PC-3 (cell line): Measurements from ENCODE around the gene RXFP1. TPM values are rescaled to one million over a fixed set of nuclear protein-coding genes. Genes with fewer than 3 reads are reported as not detected.
A peak's percentile ranks its signal among the peaks of the same experiment; 100 is the strongest.

ENCODE experiments used
- ATAC-seq: fragments of 200-7000 bp; cut with Tn5 transposase; 2 replicates; pipeline ENCODE4 v1.9.1; 2020; ENCODE audit warnings: mild to moderate bottlenecking, moderate library complexity
- BruUV-seq: library from RNA; stranded (reverse); fragments of 400-500 nt; replicated peaks from 2 replicates; lab custom pipeline; 2021; lab: Mats Ljungman, UMichigan
- CTCF ChIA-PET: fragments of 300-600 bp; sonication (Branson Sonifier 250); formaldehyde crosslinking; loops from one replicate; lab custom pipeline; 2022; ENCODE audit warnings: antibody characterized with exemption; lab: Charles Lee
- POLR2A ChIA-PET: fragments of 300-600 bp; sonication (Branson Sonifier 250); formaldehyde crosslinking; loops from one replicate; lab custom pipeline; 2022; ENCODE audit warnings: antibody characterized with exemption; ENCODE audit not compliant: unreplicated experiment; lab: Charles Lee
- DNase-seq: peaks from one replicate; pipeline ENCODE4 v3.0.0-alpha.2; 2015
- H2AFZ ChIP-seq: fragments of 300-600 bp; sonication (generic); 2 replicates; pipeline ENCODE4 v1.6.0; 2016; ENCODE audit warnings: antibody characterized with exemption, low read length
- H3F3A ChIP-seq: fragments of 300-600 bp; sonication (generic); one replicate; pipeline ENCODE4 v1.6.0; 2017; ENCODE audit warnings: antibody characterized with exemption, low read length, control low read depth, mild to moderate bottlenecking; ENCODE audit not compliant: unreplicated experiment
- H3K27ac ChIP-seq: fragments of 300-600 bp; sonication (generic); 2 replicates; pipeline ENCODE4 v1.5.1; 2016; ENCODE audit warnings: mild to moderate bottlenecking, low read length
- H3K27me3 ChIP-seq: fragments of 300-600 bp; sonication (generic); 2 replicates; pipeline ENCODE4 v1.6.1; 2016; ENCODE audit warnings: low read length, mixed read lengths
- H3K36me3 ChIP-seq: fragments of 300-600 bp; sonication (generic); 2 replicates; pipeline ENCODE4 v1.6.1; 2016; ENCODE audit warnings: low read depth, mixed run types, low read length, mixed read lengths
- H3K4me1 ChIP-seq: fragments of 300-600 bp; sonication (generic); 2 replicates; pipeline ENCODE4 v1.5.1; 2016; ENCODE audit warnings: low read length; ENCODE audit not compliant: insufficient read depth
- H3K4me2 ChIP-seq: fragments of 300-600 bp; sonication (generic); 2 replicates; pipeline ENCODE4 v1.6.0; 2016; ENCODE audit warnings: low read length
- H3K4me3 ChIP-seq: fragments of 300-600 bp; sonication (generic); 2 replicates; pipeline ENCODE4 v1.5.1; 2016; ENCODE audit warnings: mild to moderate bottlenecking, low read length, mixed read lengths
- H3K79me2 ChIP-seq: fragments of 300-600 bp; sonication (generic); 2 replicates; pipeline ENCODE4 v1.6.1; 2017; ENCODE audit warnings: low read length, mixed read lengths
- H3K9ac ChIP-seq: fragments of 300-600 bp; sonication (generic); 2 replicates; pipeline ENCODE4 v1.6.0; 2016; ENCODE audit warnings: mild to moderate bottlenecking, low read length
- H3K9me2 ChIP-seq: fragments of 300-600 bp; sonication (generic); replicated peaks from 2 replicates; pipeline ENCODE4 v1.6.1; 2016; ENCODE audit warnings: mixed run types, low read length, mixed read lengths
- H3K9me3 ChIP-seq: fragments of 300-600 bp; sonication (generic); 2 replicates; pipeline ENCODE4 v1.6.1; 2016; ENCODE audit warnings: low read length, mixed read lengths
- H4K20me1 ChIP-seq: fragments of 300-600 bp; sonication (generic); 2 replicates; pipeline ENCODE4 v1.6.1; 2016; ENCODE audit warnings: low read length, mixed read lengths
- EZH2 ChIP-seq: fragments of 300-600 bp; sonication (generic); IDR thresholded peaks from one replicate; pipeline ENCODE4 v1.6.1; 2017; ENCODE audit warnings: antibody characterized with exemption, mild to moderate bottlenecking, low read length; ENCODE audit not compliant: unreplicated experiment
- EZH2phosphoT487 ChIP-seq: fragments of 300-600 bp; sonication (generic); IDR thresholded peaks from 2 replicates; pipeline ENCODE4 v1.6.1; 2018; ENCODE audit warnings: mild to moderate bottlenecking, antibody characterized with exemption, low read length, borderline replicate concordance
- intact Hi-C: fragments of 100-400 bp; cut with micrococcal nuclease; formaldehyde crosslinking; loops from 2 replicates; pipeline ENCODE4 v1.9.0; 2023
- total RNA-seq: library from RNA; depleted of rRNA; stranded (reverse); fragments of >200 nt; gene quantifications from 2 replicates; pipeline ENCODE4 v1.2.3, GENCODE V29; 2014
- TF ChIP-seq, protein P1 (sequence below): fragments of 300-600 bp; sonication (generic); conservative IDR thresholded peaks from 2 replicates; pipeline ENCODE4 v1.5.1; 2017; ENCODE audit warnings: antibody characterized with exemption, low read depth, mild to moderate bottlenecking, low read length

Gene RXFP1
- total RNA-seq, 1 experiment from 2014 or later, result not detected

DNA sequence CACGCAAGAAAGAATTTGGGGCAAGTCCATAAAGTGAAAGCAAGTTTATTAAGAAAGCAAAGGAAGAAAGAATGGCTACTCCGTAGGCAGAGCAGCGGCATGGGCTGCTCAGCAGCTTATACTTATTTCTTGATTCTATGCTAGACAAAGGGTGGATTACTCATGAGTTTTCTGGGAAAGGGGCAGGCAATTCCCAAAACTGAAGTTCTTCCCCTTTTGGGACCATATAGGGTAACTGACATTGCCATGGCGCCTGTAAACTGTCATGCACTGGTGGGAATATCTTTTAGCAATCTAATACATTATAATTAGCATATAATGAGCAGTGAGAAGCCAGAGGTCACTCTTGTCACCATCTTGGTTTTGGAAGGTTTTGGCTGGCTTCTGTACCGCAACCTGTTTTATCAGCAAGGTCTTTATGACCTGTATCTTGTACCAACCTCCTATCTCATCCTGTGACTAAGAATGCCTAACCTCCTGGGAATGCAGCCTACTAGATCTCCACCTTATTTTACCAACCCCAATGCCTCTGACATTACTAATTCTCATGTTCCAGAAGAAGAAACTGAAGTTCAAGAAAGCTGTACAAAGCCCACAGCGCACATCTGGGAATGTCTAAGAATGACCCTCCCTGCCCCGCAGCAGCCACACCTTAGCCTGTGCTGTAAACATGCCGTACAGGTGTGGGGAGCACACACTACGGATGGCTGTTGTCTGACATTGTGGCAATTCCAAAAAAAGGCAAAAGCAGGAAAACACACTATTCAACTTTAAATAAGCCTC, 18.6 kb downstream of the RXFP1 start:
- Histone ChIP-seq H4K20me1 (no peaks in the 10 kb centered on the region), H3K27me3 (no peaks in the 10 kb centered on the region), H3K4me3 (no peak overlapping the region), H3K36me3 (no peaks in the 10 kb centered on the region), H3K4me2 (peak overlapping the region; percentile 54), H3K79me2 (no peaks in the 10 kb centered on the region), H3K9me2 (no peaks in the 10 kb centered on the region), H3F3A (peaks cover 7% of the 10 kb centered on the region), H3K4me1 (peaks cover 44% of the 10 kb centered on the region), H3K27ac (peak overlapping the region; percentile 83), H3K9me3 (no peaks in the 10 kb centered on the region), H2AFZ (peak overlapping the region; percentile 44; the same call in 1 of the 2 replicates), H3K9ac (peak overlapping the region; percentile 58)
- ChIA-PET POLR2A (no interaction called here), CTCF (no interaction called here)
- peak; percentile 72 for ATAC-seq
- BruUV-seq, result no TSS peak
- TF ChIP-seq EZH2 (no peak), EZH2phosphoT487 (no peak)
- TF ChIP-seq, protein P1, sequence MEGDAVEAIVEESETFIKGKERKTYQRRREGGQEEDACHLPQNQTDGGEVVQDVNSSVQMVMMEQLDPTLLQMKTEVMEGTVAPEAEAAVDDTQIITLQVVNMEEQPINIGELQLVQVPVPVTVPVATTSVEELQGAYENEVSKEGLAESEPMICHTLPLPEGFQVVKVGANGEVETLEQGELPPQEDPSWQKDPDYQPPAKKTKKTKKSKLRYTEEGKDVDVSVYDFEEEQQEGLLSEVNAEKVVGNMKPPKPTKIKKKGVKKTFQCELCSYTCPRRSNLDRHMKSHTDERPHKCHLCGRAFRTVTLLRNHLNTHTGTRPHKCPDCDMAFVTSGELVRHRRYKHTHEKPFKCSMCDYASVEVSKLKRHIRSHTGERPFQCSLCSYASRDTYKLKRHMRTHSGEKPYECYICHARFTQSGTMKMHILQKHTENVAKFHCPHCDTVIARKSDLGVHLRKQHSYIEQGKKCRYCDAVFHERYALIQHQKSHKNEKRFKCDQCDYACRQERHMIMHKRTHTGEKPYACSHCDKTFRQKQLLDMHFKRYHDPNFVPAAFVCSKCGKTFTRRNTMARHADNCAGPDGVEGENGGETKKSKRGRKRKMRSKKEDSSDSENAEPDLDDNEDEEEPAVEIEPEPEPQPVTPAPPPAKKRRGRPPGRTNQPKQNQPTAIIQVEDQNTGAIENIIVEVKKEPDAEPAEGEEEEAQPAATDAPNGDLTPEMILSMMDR, result no peak
- intact Hi-C loops, result no loop called here
- DNase-seq, result peak; percentile 76

DNA sequence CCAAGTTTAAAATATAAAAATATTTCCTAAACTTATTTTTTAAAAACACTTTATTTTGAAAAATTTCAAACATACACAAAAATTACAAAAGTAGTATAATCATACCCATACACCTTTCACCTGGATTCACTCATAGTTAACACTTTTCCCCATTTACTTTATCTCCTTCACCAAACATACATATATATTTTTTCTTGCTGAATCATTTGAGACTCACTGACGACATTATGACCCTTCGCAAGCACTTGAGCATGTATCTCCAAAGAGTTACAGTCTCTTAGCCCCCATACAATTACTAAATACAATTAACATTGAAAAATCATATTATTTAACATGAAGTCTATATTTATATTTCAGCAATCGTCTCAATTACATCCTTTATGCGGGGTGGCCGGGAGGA, 19.8 kb downstream of the RXFP1 start:
- Histone ChIP-seq H3K9me3 (no peaks in the 10 kb centered on the region), H3K4me1 (peaks cover 40% of the 10 kb centered on the region), H3F3A (peaks cover 7% of the 10 kb centered on the region), H3K79me2 (no peaks in the 10 kb centered on the region), H3K36me3 (no peaks in the 10 kb centered on the region), H3K4me2 (0 out of 2 replicates have a peak overlapping the region, but pooled peaks have one; percentile 54), H4K20me1 (no peaks in the 10 kb centered on the region), H3K27ac (peak overlapping the region; percentile 83), H3K4me3 (no peak overlapping the region), H2AFZ (no peak overlapping the region), H3K9ac (no peak overlapping the region), H3K27me3 (no peaks in the 10 kb centered on the region), H3K9me2 (no peaks in the 10 kb centered on the region)
- ATAC-seq (no peak), DNase-seq (peak; percentile 34)
- intact Hi-C loops, result no loop called here
- TF ChIP-seq EZH2 (no peak), EZH2phosphoT487 (no peak)
- TF ChIP-seq, protein P1, result no peak
- ChIA-PET CTCF (no interaction called here), POLR2A (no interaction called here)
- BruUV-seq, result no TSS peak

DNA sequence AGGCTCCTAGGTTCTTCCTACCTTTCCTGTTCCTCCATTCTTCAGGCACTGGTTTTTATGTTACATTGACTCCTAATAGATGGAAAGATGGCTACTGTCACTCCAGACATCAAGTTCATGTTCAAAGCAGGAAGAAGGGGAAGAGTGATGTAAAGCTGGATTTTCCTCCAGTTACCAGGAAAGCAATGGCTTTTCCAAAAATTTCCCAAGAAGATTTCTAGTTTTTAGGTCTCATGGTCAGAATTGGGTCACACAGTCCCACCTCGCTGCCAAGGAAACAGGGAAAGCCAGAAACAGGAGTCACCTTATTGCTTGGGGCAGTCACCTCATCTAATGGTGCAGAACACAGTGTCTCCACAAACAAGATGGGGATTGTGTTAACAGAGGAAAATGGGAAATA, 21.5 kb downstream of the RXFP1 start:
- DNase-seq, result no peak
- intact Hi-C loops, result no loop called here
- no peaks in the 10 kb centered on the region for H3K27me3 ChIP-seq
- H3K4me2 ChIP-seq, result no peak overlapping the region
- ChIA-PET POLR2A (no interaction called here), CTCF (no interaction called here)
- no peak overlapping the region for H2AFZ ChIP-seq
- no peaks in the 10 kb centered on the region for H3K79me2 ChIP-seq
- no peak overlapping the region for H3K4me3 ChIP-seq
- peaks cover 7% of the 10 kb centered on the region for H3F3A ChIP-seq
- no TSS peak for BruUV-seq
- H3K9ac ChIP-seq, result no peak overlapping the region
- TF ChIP-seq EZH2phosphoT487 (no peak), EZH2 (no peak)
- TF ChIP-seq, protein P1, result no peak
- no peak for ATAC-seq
- H3K9me2 ChIP-seq, result no peaks in the 10 kb centered on the region
- H3K36me3 ChIP-seq, result no peaks in the 10 kb centered on the region
- H4K20me1 ChIP-seq, result no peaks in the 10 kb centered on the region
- H3K9me3 ChIP-seq, result no peaks in the 10 kb centered on the region
- H3K4me1 ChIP-seq, result peaks cover 35% of the 10 kb centered on the region
- peak overlapping the region; percentile 83 for H3K27ac ChIP-seq
